Myometrial cell (primary cell): Measurements from ENCODE around the gene CLASP1. TPM values are rescaled to one million over a fixed set of nuclear protein-coding genes. Genes with fewer than 3 reads are reported as not detected.

ENCODE experiments used
- total RNA-seq: library from RNA; depleted of rRNA; stranded (reverse); fragments of >200 nt; gene quantifications from 2 replicates; pipeline ENCODE4 v1.2.3, GENCODE V29; 2015

Gene CLASP1
- 22.3 and 25.1 TPM in 2 replicates for total RNA-seq

DNA sequence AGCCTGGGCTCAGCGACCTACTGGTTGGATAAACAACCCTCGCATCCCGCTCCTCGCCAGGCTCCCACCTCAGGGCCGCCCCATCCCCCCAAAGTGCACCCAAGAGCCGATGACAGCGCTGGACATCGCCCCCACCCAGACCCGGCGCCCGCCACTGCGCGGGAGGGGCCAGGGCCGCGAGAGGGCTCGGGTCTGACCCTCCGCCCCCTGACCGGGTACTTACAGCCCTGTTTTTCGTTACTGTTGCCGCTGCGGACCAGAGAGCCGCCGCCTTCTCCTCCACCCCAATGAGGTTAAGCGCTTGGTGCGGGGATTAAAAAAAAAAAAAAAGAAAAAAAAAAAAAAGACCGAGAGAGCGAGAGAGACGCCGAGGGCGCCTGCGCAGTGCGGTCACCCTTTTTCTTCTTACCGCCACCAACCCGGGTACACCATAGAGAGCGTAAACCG, at the start of gene CLASP1:
CLASP1 (minus strand) TSS at position 314 of the 447 bp plus-strand sequence. CDS start 43,567 bp downstream, outside the sequence.

Other genes with a start within 250 kb of the CLASP1 start
- gene RNU4ATAC, start 118.6 kb downstream of the CLASP1 start, total RNA-seq = not detected in 2 replicates
- gene NIFK, start 87.4 kb upstream of the CLASP1 start, total RNA-seq = 28.8 and 70.9 TPM in 2 replicates
- gene TSN, start 106.2 kb upstream of the CLASP1 start, total RNA-seq = 40.4 and 40.9 TPM in 2 replicates